Hematopoietic multipotent progenitor cell (in vitro differentiated cells): ENCODE results near the gene OVCA2. TPM values are rescaled to one million over a fixed set of nuclear protein-coding genes. Genes with fewer than 3 reads are reported as not detected.
A peak's percentile ranks its signal among the peaks of the same experiment; 100 is the strongest.

Experiments used
- DNase-seq, 3 donors: peaks; one replicate each; pipeline ENCODE4 v3.0.0-alpha.2; 2011 to 2015; ENCODE audit warnings: low read depth in 2 of 3, low spot score in 2 of 3
- total RNA-seq: library from RNA; depleted of rRNA; stranded (reverse); fragments of >200 nt; gene quantifications from one replicate; pipeline ENCODE4 v1.2.3, GENCODE V29; 2012

Gene OVCA2
- total RNA-seq, 1 donor, result 18.9 TPM

DNA sequence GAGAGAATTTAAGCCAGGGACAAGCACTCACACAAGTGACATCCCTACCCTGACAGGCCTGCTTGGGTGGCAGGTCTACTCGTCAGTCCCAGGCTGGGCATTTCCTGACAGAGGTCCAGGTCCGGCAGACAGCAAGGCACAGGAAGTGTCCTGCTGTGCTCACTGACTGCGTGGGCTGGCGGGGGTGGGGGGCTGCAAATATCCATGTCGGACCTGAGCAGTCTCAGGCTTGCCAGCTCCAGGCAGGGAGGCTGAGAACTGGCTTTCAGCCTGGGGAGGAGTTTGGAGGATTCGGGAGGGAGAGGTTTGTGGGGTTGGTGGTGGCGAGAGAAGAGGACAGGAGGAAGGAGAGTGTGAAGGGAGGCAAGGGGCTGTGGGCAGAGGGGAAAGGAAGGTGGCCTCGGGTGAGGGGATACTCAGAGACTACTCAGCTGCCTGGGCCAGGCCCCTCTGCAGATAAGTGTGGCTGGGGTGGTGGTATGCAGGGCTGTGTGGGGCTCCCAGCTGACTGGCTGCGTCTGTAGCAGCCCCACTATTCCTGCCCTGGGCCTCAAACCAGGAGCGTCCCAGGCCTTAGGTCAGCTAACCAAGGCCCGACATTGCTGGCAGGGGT lies 20.9 kb downstream of the OVCA2 start:
- no peak for DNase-seq

DNA sequence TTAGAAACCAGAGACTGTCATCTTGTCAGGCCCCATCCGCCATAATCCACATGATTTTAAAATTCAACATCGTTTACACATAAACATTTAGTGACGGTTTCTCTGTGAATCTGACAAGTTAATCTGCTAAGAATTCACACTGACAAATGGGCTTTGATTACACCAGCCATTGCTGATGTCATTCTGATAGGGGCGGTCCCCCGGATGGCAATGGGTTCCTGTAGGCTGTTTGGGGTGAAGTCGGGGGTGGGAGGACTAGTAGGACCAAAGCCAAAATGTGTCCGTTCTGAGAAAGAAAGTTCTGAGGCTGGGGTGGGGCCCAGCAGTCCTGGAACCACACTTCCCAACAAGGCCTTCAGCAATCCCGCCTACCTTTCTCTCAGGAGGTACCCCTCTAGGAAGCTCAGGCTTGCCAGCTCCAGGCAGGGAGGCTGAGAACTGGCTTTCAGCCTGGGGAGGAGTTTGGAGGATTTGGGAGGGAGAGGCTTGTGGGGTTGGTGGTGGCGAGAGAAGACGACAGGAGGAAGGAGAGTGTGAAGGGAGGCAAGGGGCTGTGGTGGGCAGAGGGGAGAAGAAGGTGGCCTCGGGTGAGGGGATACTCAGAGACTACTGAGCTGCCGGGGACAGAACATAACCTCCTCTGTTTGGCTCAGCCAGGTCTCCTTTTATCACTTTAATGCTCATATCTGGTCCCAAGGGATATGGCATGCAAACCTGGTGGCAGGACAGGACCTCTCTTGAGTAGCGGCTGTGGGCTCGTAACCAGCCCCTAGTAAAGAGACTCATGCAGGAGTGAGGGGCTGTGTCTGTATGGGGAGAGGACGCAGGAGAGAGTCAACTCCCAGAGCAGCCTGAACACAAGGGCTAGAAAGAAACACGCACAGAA lies 21.7 kb downstream of the OVCA2 start:
- no peak for DNase-seq

DNA sequence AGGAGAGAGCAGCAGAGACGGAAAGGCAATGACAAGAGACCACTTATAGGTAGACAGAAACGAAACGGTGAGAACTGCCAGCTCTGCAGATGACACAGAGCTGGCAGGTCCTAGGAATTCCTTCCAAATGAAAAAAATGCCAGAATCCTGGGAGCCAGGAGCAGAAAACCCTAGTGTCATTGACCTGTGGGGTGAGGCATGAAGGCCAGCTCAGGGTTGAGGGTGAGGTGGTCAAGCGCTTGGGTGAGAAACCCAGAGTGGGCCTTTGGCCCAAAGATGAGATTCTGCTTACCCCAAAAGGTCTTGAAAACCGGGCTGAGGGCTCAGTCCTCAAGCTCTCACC lies 22.3 kb downstream of the OVCA2 start:
- DNase-seq, result no peak

DNA sequence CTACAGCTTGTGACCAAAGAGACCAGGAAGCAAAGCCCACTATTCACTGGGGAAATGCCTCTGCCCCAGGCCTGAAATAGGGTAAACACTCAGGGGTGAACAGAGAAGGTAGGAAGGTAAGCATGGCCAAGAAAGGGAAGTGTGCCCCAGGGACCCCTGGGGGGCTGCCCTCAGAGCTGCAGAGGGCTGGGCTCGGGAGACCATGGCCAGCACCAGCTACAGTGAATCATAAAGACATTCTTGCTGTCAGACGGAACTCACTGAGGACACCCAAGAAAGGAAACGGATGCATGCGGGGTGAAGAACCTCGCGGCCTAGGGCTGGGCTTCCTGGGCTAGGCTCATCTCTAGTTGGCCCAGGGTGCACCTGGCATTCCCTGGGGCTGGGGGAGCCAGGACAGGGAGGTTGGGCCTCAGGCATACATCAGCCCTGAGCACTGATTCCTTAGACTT lies 22.7 kb downstream of the OVCA2 start:
- no peak for DNase-seq

DNA sequence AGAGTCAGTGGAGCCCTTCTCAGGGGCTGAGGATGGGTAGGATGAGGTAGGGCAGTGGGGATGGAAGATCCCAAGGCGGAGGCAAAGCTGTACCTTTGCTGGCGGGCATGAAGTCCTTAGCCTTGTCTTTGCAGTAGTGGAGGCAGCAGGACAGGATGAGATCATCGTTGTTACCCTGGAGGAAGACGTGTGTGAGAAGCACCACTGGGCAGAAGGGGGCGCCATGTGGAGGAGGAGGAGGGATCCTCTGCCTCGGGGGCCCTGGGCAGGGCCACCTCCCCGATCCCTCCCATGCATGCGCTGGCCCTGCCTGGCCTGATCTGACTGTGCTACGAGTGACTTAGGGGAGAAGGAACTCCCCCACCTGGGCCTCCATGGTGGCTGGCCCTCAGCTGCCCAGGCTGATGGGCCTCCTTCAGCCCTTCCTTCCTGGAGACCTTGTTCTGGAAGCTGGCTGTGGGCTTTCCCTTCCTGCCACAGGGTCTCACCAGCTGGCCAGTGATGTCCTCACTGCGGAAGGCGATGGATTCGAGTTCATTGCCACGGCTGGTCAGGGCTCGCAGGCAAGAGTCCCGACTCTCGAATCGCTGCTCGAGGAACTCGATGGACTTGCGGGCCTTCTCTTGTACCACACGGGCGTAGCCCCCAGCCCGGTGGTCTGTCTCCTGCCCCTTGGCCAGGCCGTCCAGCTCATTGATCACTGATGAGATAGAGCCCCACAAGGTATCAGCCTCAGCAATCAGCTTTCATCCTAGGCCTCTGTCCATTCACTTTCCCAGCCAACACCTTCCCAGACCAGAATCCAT lies 23.4 kb downstream of the OVCA2 start:
- peak in 2 of 3 donors; percentile 52 to 67 for DNase-seq

DNA sequence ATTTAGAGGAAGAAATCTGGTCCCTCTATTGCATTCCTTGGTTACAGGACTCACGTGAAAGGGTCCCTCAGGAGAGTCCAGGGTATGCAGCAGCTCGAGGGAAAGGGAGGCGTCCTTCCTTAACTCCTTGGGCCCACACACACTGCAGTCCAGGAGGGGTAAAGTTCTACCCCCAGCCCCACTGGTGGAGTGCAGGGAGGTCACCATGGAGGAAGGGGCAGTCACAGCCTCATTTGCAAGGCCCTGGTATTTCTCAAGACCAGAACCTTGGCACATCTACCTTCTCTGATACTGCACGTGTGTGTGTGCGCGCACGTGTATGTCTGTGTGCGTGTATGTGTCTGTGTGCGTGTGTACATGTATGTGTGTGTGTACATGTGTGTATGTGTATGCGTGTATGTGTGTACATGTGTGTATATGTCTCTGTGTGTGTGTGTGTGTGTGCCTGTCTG lies 24.2 kb downstream of the OVCA2 start:
- no peak for DNase-seq

DNA sequence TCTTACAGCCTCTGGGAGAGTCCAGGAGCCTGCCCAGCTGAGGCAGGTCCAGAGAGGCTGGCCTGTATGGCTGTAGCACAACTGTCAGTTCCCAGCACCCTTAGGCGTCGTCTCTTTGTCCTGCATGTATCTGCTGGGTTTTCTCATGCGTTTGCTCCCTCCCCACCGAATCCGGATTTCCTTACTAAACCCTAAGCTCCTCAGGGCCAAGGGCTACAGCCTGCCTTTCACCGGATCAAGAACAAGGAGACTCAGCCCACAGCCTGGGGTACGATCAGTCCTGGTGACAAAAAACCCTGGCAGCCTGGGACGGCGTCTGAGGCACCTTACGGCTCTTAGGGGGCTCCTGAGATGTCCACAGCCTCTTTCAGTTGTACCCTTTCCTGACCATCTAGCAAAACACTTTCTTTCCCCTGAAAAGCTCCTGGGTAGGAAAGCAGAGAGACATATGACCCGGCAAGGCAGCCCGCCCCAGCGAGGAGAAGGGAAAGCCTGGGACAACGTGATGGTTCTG lies 25.3 kb downstream of the OVCA2 start:
- no peak for DNase-seq

DNA sequence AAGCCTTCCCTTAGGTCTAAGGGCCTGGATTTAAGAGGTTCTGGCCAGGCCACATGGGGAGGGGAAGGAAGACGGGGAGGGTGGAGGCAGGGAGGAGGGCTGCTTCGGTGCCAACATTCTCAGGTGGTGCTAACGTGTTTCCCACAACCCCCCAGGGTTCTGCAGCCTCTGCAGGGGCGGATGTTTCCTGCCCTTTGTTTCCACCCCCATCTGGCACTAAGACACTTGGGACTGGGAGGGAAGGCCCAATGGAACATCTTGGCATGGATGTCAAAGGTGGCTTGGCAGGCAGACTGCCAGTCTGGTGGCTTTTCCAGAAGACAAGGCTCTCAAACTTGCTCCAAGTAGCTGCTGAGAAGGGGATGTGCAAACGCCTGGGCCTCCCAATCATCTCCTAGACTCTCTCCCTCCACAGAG lies 25.8 kb downstream of the OVCA2 start:
- DNase-seq, result no peak

DNA sequence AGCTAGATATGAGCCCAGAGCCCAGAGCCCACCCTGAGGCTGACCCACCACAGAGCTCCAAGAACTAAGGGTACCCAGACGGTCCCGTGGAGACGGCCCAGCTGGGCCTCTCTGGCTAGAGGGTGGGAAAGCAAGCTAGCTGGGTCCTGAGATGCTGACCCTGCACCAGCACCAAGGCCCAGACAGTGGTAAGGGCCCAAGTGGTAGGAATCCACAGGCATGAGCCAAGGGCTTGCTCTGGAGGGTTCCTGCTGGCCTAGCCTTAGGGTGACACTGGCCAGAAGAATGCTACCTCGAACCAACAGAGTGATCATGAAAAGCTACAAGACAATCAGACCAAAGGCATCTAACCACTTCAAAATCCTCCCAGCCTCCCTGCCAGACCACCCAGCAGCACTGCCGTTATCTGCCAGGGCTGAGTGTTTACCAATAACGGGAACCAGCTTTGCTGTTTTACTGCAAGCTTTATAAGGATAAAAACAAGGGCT lies 26.3 kb downstream of the OVCA2 start:
- no peak for DNase-seq

DNA sequence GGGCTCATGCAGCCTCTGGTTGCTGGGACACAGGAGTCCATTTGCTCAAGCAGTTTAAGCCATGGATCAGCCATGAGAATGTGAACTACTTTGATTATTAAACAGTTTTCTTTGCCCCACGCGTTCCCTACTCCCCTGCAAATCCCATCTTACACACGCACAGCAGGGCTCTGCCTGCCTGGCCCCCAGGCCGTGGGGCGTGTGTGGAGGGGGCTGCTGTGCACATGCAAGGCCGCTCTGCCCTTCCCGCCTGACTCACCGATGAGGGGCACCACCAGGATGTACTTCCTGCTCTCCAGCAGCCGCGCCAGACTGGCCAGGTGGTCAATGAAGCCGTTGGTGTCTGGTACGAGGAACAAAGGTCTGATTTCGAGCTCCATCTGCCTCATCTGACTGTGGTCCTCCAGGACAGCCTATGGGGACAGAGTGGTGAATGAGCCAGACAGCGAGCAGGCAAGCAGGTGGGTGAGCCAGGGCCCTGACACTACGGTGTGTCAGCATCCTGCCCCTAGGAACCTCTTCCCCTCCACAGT lies 26.8 kb downstream of the OVCA2 start:
- no peak for DNase-seq

DNA sequence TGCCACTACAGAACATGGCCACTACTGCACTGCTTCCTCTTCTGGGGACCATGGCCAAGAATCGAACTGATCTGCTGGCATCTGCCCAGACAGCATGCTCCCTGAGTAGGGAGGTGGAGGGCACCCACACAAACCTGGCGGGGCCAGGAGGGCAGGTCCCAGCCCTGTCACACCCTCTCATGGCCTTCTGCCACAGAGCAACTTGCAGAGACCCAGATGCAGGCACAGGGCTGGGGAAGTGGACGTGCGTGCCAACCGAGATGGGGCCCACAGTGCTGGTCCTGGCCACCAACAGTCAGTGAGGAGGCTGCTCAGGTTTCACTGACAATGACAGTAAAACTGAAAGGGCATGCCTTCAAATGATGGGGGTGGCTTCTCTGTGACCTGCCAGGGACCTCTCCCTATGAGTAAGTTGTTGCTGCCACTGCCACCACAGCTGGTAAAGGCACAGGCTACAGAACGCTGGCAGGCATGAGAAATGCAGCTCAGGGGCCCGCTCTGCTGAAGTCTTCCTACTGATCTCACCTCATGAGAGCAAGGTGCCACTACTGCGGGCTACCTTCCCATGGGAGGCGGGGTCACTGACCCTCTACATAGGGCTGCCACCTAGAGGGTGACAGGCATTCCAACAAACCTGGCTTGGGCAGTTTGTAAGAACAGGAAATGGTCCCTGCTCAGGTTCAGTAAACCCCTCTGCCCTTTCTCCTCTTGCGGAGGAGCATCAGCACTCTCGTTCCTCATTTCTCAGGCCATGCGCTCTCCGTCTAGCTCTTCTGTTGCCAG lies 28.6 kb downstream of the OVCA2 start:
- no peak for DNase-seq

DNA sequence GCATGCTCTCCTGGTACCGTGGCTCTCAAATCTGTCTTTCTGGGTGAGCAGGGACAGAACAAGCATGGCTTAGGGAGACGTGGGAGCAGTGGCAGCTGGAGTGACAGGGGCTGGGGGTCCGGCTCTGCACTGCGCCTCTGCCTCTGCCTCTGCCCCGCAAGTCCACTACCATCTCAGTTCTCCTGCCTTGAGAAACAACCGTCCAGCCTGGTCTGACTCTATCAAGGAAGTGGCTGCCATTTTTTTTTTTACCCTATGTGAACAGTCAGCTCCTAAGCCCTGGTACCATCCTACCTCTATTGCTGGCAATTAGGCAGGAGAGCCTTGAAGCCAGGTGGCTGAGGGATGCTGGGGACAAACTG lies 29.2 kb downstream of the OVCA2 start:
- DNase-seq, result no peak

DNA sequence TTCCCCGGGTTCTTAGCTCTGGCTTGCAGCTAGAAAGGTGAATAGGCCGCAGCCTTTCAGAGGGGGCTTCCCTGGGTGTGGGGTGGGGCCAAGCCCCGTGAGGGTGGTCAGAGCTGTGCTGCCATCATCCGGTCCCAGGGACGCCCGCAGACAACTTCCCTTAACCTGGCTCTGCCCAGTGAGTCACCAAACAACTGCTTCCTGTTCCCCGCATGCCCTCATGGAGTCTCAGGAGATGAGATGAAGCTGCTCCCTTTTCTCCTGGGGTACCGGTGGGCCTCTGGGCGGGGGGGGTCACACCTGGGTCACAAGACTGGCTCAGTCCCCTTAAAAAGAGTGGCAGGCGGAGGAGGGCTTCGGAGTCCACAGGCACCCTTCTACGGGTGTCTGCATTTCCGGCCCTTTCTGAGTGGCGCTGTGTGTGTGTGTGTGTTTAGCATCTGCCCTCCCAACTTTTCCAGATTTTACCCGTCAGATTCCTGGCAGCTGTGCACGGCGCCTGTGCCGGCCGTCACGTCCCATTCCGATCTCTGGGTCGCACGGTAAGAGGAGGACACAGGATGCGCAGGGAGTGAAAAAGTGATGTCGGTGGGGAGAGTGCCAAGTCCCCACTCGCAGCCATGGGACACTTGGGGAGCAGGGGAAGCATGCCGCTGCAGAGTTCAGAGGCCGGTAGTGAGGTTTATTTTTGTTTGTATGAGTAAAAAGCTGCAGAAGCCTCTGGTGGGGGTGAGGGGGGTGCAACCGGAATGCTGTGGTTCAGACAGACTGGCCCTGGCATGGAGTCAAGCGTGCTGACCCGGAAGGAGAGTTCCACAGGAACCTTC lies 29.8 kb downstream of the OVCA2 start:
- DNase-seq, result peak in 2 of 3 donors; percentile 34 to 55

DNA sequence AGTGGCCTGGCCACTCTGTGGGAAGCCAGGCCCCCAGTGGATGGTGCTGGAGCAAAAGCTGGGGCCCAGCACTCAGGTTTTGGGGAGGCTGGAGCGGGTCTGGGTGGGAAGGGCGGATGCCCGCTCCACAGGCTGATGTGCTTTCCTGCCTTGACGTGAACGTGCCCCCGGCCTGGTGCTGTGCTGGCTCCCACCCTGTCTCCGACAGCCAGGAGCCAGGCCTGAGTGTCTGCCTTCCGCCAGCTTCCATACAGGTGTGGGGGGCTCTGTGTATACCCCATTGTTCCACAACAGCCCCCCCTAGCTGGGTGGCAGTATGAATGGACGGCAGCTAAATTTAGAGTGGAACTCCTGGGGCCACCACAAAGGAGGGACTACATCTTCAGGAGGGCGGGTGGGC lies 33.1 kb downstream of the OVCA2 start:
- DNase-seq, result no peak

DNA sequence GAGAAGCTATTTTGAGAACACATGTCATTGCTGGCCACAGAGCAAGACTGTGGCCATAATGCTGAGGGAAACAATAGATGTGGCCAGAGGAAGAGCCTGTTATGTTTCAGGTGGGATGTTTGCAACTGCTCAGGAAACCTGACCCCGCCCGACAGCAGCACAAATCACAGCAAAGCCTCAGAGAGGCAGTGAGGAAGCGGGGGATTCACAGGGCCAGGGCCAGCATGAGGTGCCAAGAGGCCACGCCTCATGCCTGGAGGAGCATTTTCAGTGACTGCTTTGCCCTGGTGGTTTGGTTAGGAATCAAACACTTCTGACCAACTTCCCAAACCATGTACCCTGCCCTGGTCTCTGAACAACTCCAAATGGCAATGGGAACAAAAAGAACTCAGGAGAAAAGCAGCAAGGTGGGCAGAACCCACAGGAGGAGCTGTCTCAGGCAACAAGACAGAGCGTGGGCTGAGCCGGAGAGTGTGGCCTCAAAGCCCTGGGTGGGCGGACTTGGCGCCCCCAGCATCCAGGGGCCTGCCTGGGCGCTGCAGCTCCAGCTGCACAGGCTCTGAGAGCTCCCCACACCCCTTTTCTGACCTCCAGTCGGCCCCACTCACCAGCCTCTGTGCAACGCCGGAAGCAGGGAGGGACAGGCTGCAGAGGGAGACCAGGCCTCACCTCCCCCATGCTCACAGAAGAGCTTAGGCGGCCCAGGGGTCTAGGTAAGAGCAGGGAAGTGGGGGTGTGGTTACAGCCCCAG lies 33.7 kb downstream of the OVCA2 start:
- DNase-seq, result no peak

DNA sequence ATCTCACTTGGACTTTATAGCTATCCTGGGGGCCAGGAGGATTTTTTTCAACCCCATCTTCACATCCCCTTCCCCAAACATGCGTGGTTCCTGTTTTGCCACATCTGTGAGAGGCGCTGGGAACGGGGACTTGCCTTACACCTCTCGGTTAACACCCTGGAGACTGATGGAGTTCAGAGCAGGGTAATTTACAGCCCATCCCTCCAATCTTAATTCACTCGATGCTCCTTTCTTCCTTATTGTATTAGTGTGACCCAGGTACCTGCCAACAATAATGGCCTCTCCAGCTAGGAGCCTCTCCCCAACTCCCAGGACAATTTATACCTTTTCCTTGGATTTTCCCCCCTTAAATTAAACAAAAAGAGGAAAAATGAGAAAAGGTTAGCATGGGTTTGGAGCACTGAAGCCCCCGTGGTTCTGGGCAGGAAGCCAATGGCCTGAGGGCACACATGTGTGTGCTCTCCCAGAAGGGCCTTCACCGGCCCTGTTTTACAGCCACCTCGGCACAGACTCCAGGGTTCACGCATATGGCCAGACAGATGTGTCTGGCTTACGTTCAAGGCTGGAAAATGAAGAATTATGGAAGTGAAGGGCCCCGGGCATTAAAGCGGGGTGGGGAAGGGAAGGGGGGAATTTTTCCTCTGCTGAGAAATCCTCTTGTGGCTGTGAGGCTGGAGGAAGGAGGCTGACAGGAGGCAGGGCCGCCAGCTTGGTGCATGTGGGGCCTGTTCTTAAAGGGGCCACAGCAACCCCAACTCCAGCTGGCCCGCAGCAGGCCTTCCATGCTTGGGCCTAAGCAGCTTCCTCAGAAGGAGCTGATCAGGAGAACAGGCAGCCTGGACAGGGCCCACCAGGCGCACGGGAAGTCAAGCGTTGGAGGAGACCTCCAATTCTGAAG lies 34.5 kb downstream of the OVCA2 start:
- DNase-seq, result no peak

DNA sequence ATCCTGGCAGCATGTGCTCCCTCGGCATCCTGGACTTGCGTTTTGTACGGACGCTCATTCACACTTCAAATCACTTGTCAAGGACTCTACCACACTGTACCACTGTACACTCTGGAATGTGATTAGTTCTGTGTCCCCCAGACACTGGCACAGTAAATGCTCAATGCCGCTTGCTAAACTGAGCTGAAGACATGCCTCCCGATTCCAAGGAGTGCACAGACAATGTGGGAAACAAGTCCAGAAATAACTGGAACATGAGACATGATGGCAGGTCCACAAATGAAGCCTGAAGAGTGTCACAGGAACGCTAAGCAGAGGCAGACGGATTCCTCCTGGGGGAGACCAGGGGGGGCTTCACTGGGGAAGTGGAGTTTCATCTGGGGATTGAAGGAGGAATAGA lies 35.2 kb downstream of the OVCA2 start:
- DNase-seq, result no peak
